Peyer's patch (tissue), 4 donors: ENCODE measurements around the gene YIPF4. TPM values are rescaled to one million over a fixed set of nuclear protein-coding genes. Genes with fewer than 3 reads are reported as not detected.
A peak's percentile ranks its signal among the peaks of the same experiment; 100 is the strongest.
"Not testable (repeated sequence)": the region's sequence is repeated elsewhere in the genome, so short reads cannot be mapped to it uniquely, and the experiment has no call there.

Source experiments
- DNase-seq, 3 donors: peaks; one replicate each; pipeline ENCODE4 v3.0.0-alpha.2; 2017 to 2019
- H3K27ac ChIP-seq, 4 donors: fragments of 200-600 bp; sonication (generic); one replicate each; pipeline ENCODE4 v1.5.1; 2016 to 2019
- H3K27me3 ChIP-seq, 2 donors: fragments of 200-600 bp; sonication (generic); one replicate each; pipeline ENCODE4 v1.5.1; 2019
- H3K36me3 ChIP-seq, 3 donors: fragments of 200-600 bp; sonication (generic); one replicate each; pipeline ENCODE4 v1.5.1; 2016 to 2019
- H3K4me1 ChIP-seq, 4 donors: fragments of 200-600 bp; sonication (generic); one replicate each; pipeline ENCODE4 v1.5.1; 2016 to 2019
- H3K4me3 ChIP-seq, 4 donors: fragments of 200-600 bp; sonication (generic); 1 replicate in 3 of 4; 2 replicates in 1 of 4; pipeline ENCODE4 v1.5.1; 2016 to 2019; ENCODE audit warnings: mild to moderate bottlenecking in 1 of 4
- H3K9me3 ChIP-seq, 4 donors: fragments of 200-600 bp; sonication (generic); one replicate each; pipeline ENCODE4 v1.5.1; 2016 to 2019; ENCODE audit warnings: mild to moderate bottlenecking in 1 of 4
- CTCF ChIP-seq, 6 experiments: fragments of 450-650 bp in 4 of 6; fragments of 200-600 bp in 2 of 6; sonication (generic) in 1 of 6; IDR thresholded peaks; one replicate each; pipeline ENCODE4 v1.5.1; 2017 to 2019; ENCODE audit warnings: antibody characterized with exemption in 6 of 6, mild to moderate bottlenecking in 3 of 6, moderate library complexity in 1 of 6
- POLR2A ChIP-seq, 2 donors: fragments of 450-650 bp; IDR thresholded peaks; one replicate each; pipeline ENCODE4 v1.5.1; 2017; ENCODE audit warnings: antibody characterized with exemption in 2 of 2, mild to moderate bottlenecking in 2 of 2, moderate library complexity in 2 of 2
- total RNA-seq, 4 donors: library from RNA; depleted of rRNA; stranded (reverse); fragments of >200 nt; gene quantifications; one replicate each; pipeline ENCODE4 v1.1.0, GENCODE V29; 2016

The YIPF4 gene
- total RNA-seq, 4 donors from 2014 or later: 12.4 to 19.6 (median 15.4) TPM

- DNase-seq: no peak
These were observed 78.4 kb downstream of the YIPF4 start for GRCh38 chr2:32355976-32356680.

GRCh38 chr2:32356681-32357317, 79.1 kb downstream of the YIPF4 start, which contains the start of gene BIRC6:
Gene BIRC6, plus strand, starts transcription at chr2:32357023. Its CDS starts 139 bp downstream, at chr2:32357162.
- peak; percentile 95 to 99 (median 99) for DNase-seq

More at GRCh38 chr2:32355976-32356680, 78.4 kb downstream of the YIPF4 start:
- Histone ChIP-seq H3K4me3 (peak overlapping the region; percentile 87 to 99 (median 93)), H3K36me3 (no peaks in the 10 kb centered on the region), H3K4me1 (peaks cover 0 to 29% (median 7%) of the 10 kb centered on the region in 4 donors), H3K27me3 (no peaks in the 10 kb centered on the region), H3K9me3 (no peaks in the 10 kb centered on the region), H3K27ac (peak overlapping the region; percentile 95 to 98 (median 97))
- TF ChIP-seq CTCF (IDR thresholded peaks at IDR 0.05): no peak
- no peak for TF ChIP-seq POLR2A (IDR thresholded peaks at IDR 0.05)

GRCh38 chr2:32357318-32358110, 79.8 kb downstream of the YIPF4 start:
- TF ChIP-seq CTCF (IDR thresholded peaks at IDR 0.05) (no peak), POLR2A (IDR thresholded peaks at IDR 0.05) (no peak)
- H3K27me3 ChIP-seq: no peaks in the 10 kb centered on the region
- peaks cover 0 to 30% (median 7%) of the 10 kb centered on the region in 4 donors for H3K4me1 ChIP-seq
- H3K4me3 ChIP-seq: peak overlapping the region; percentile 87 to 99 (median 93)
- peak overlapping the region; percentile 95 to 98 (median 97) for H3K27ac ChIP-seq
- DNase-seq: peak; percentile 23 to 74 (median 67)
- no peaks in the 10 kb centered on the region for H3K36me3 ChIP-seq
- no peaks in the 10 kb centered on the region for H3K9me3 ChIP-seq

More at GRCh38 chr2:32356681-32357317, 79.1 kb downstream of the YIPF4 start, which contains the start of gene BIRC6:
- H3K4me3 ChIP-seq: peak within 1 kb of the TSS; percentile 87 to 99 (median 93)
- H3K4me1 ChIP-seq: peaks cover 0 to 30% (median 7%) of the 10 kb centered on the region in 4 donors
- no peaks in the 10 kb centered on the region for H3K9me3 ChIP-seq
- TF ChIP-seq CTCF (IDR thresholded peaks at IDR 0.05): peak in 3 of 6 experiments; percentile 20 to 23 (median 23)
- peak; percentile 86 for TF ChIP-seq POLR2A (IDR thresholded peaks at IDR 0.05)
- peak within 1 kb of the TSS; percentile 95 to 98 (median 97) for H3K27ac ChIP-seq
- no peaks in the 10 kb centered on the region for H3K36me3 ChIP-seq
- H3K27me3 ChIP-seq: no peaks in the 10 kb centered on the region

GRCh38 chr2:32358111-32358482, 80.4 kb downstream of the YIPF4 start:
- peak overlapping the region; percentile 95 to 98 (median 97) for H3K27ac ChIP-seq
- H3K36me3 ChIP-seq: no peaks in the 10 kb centered on the region
- peak overlapping the region; percentile 87 to 99 (median 93) for H3K4me3 ChIP-seq
- no peaks in the 10 kb centered on the region for H3K27me3 ChIP-seq
- peak in 2 of 3 donors; percentile 34 to 51 for DNase-seq
- no peaks in the 10 kb centered on the region for H3K9me3 ChIP-seq
- TF ChIP-seq POLR2A (IDR thresholded peaks at IDR 0.05) (no peak), CTCF (IDR thresholded peaks at IDR 0.05) (no peak)
- H3K4me1 ChIP-seq: peaks cover 0 to 34% (median 7%) of the 10 kb centered on the region in 4 donors

GRCh38 chr2:32360416-32360815, 82.7 kb downstream of the YIPF4 start:
- H3K27ac ChIP-seq: no peak overlapping the region
- peaks cover 0 to 51% (median 11%) of the 10 kb centered on the region in 4 donors for H3K4me1 ChIP-seq

GRCh38 chr2:32362997-32363396, 85.3 kb downstream of the YIPF4 start:
- not testable (repeated sequence) for H3K36me3 ChIP-seq, H3K27ac ChIP-seq, H3K9me3 ChIP-seq, H3K27me3 ChIP-seq, DNase-seq, H3K4me3 ChIP-seq
- peaks cover 0 to 65% (median 11%) of the 10 kb centered on the region in 4 donors for H3K4me1 ChIP-seq

More at GRCh38 chr2:32360416-32360815, 82.7 kb downstream of the YIPF4 start:
- Histone ChIP-seq H3K27me3 (no peaks in the 10 kb centered on the region), H3K9me3 (no peaks in the 10 kb centered on the region), H3K4me3 (no peak overlapping the region), H3K36me3 (no peaks in the 10 kb centered on the region)
- TF ChIP-seq CTCF (IDR thresholded peaks at IDR 0.05) (no peak), POLR2A (IDR thresholded peaks at IDR 0.05) (no peak)
- DNase-seq: no peak
